GM18517 (cell line): Measurements from ENCODE around the gene GARNL3.
A peak's percentile ranks its signal among the peaks of the same experiment; 100 is the strongest.

Experiments used
- ATAC-seq: cut with Tn5 transposase; IDR thresholded peaks from one replicate; pipeline ENCODE4 v1.9.1; 2021; ENCODE audit warnings: mild to moderate bottlenecking, moderate library complexity; ENCODE audit not compliant: unreplicated experiment

Gene GARNL3

DNA sequence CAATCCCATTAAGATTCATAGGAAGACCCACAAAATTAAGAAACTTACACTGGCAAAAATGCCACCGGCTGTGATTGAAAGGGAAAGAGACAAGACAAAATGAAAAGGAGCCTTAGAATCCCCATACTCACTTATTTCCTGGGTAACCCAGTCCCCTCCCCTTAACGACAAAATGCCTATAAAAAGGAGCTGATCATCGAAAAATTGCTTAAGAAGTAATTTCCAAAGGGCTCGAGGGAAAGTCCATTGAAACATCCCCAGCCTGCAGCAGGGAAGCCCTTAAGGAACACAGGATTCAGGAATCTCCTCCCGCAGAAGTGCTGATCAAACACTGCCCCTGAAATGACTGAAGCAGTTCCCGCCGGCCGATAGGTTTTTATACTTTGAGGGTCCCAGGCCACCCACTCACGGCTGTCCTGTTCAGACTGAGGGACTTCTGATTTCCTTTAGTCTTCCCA, 158.9 kb downstream of the GARNL3 start:
- peak; percentile 10 for ATAC-seq

DNA sequence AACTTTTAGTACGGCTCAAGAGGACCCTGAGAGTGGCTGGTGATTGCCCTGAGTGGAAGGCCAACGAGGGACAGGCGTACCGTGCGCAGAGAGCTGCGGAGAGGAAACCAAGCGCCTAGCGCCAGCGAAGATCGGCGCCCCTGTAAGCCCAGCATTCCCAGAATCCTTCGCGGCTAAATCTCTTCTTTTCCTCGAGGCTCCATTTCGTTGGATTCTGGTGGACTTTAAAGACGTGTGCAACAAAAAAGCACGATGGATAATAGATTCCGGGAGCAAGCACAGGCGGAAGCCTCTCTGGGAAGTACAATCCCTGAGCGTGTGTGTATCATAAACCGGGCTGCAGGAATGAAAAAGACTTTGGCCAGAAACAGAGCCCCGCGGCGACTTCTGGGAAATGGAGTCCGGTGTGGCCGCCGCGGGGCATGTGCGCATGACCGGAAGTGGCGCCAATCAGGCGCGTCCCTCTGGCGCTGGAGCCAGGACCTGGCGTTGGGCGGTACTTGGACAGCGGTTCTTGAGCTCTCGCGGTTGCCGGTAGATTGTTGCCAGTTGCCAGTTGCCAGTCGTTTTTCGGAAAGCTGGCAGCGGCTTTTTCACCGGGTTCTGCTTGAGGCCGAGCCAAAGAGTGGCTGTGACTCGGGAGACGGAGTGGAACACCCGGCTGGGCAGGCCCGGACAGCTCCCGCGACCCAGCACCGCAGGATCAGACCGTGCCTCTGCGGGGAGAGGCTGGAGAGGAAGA, 159.5 kb downstream of the GARNL3 start, which contains the start of gene ZNF79:
ZNF79 (plus strand) TSS at position 449 of the 742 bp plus-strand sequence. CDS start 406 bp downstream, outside the sequence.
- peak; percentile 69 for ATAC-seq

- ATAC-seq = peak; percentile 26
Observed at GRCh38 chr9:127424676-127424999, 160.1 kb downstream of the GARNL3 start.

- ATAC-seq = no peak
Observed at GRCh38 chr9:127426756-127427155, 162.2 kb downstream of the GARNL3 start.

GRCh38 chr9:127428348-127428747, 163.8 kb downstream of the GARNL3 start:
- ATAC-seq = no peak

DNA sequence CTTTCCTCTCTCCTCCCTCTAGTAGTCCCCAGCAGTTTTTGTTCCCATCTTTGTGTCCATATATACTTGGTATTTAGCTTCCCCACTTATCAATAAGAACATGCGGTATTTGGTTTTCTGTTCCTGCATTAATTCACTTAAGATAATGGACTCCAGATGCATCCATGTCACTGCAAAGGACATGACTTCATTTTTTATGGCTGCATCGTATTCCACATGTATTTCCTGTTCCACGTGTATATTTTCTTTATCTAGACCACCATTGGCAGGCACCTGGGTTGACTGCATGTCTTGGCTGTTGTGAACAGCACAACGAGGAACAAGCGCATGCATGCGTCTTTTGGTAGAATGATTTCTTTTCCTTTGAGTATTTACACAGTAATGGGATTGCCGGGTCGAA, 165.8 kb downstream of the GARNL3 start:
- no peak for ATAC-seq

GRCh38 chr9:127437497-127438264, 173.1 kb downstream of the GARNL3 start:
- no peak for ATAC-seq

DNA sequence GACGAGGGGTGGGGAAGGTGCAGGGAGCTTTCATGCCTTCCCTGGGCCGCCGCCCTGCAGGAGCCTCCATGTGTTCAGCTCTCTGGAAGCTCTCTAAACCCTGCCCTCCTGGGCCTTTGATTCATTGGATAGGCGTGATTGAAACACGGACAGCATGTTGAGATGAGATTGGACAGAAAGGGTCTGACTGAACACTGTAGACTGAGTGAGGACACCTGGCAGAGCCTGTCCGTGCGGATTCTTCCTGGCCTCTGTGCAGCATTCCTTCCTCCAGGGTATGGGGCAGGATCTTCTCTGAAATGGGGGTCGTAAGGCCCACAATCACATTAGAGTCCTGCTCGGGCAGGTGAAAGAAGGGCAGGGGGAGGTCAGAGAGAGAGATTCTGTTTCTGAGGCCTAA, 173.8 kb downstream of the GARNL3 start:
- ATAC-seq = no peak
